ENCODE results near the gene PDSS2. TPM values are rescaled to one million over a fixed set of nuclear protein-coding genes. Genes with fewer than 3 reads are reported as not detected.

PDSS2 gene
- total RNA-seq, 1 donor from 2014 or later, result 7.9 TPM

Small RNAs within 50 kb of the gene (small RNA-seq; reads per million reads assigned to genes)
- not detected for gene AL591516.1 (ENCODE audit: low replicate concordance)
- gene RNU6-1299P (ENCODE audit: low replicate concordance), result not detected

Other genes with a start within 250 kb of the PDSS2 start
- gene SOBP, start 30.6 kb upstream of the PDSS2 start, total RNA-seq, result 58.0 TPM